HG02981 (cell line): ENCODE results near the gene CCDC88C.
A peak's percentile ranks its signal among the peaks of the same experiment; 100 is the strongest.
"Not testable (repeated sequence)": the region's sequence is repeated elsewhere in the genome, so short reads cannot be mapped to it uniquely, and the experiment has no call there.

Source experiments
- ATAC-seq: cut with Tn5 transposase; IDR thresholded peaks from one replicate; pipeline ENCODE4 v1.9.1; 2021; ENCODE audit warnings: mild to moderate bottlenecking, moderate library complexity; ENCODE audit not compliant: unreplicated experiment

CCDC88C gene

GRCh38 chr14:91418387-91419043 lies 895 bp upstream of the CCDC88C start:
- ATAC-seq = no peak

- ATAC-seq = peak; percentile 23
Observed at GRCh38 chr14:91417983-91418386, 365 bp upstream of the CCDC88C start.

- ATAC-seq = no peak
Observed at GRCh38 chr14:91416744-91417119, 888 bp downstream of the CCDC88C start.

GRCh38 chr14:91415794-91416743 lies 1.6 kb downstream of the CCDC88C start:
- peak; percentile 54 for ATAC-seq

GRCh38 chr14:91414475-91414833 lies 3.2 kb downstream of the CCDC88C start:
- no peak for ATAC-seq

- no peak for ATAC-seq
Observed at GRCh38 chr14:91413547-91414474, 3.8 kb downstream of the CCDC88C start.

GRCh38 chr14:91412939-91413338 lies 4.7 kb downstream of the CCDC88C start:
- no peak for ATAC-seq

- ATAC-seq = no peak
Observed at GRCh38 chr14:91410771-91411536, 6.7 kb downstream of the CCDC88C start.

- no peak for ATAC-seq
Observed at GRCh38 chr14:91409928-91410718, 7.5 kb downstream of the CCDC88C start.

GRCh38 chr14:91409240-91409639 lies 8.4 kb downstream of the CCDC88C start:
- ATAC-seq = not testable (repeated sequence)

GRCh38 chr14:91406982-91407381 lies 10.6 kb downstream of the CCDC88C start:
- no peak for ATAC-seq

GRCh38 chr14:91406451-91406850 lies 11.2 kb downstream of the CCDC88C start:
- ATAC-seq = no peak

- no peak for ATAC-seq
Observed at GRCh38 chr14:91405724-91406435, 11.7 kb downstream of the CCDC88C start.

GRCh38 chr14:91405241-91405721 lies 12.3 kb downstream of the CCDC88C start:
- ATAC-seq = no peak

GRCh38 chr14:91402771-91403600 lies 14.6 kb downstream of the CCDC88C start:
- no peak for ATAC-seq

- ATAC-seq = no peak
Observed at GRCh38 chr14:91402348-91402747, 15.3 kb downstream of the CCDC88C start.

- no peak for ATAC-seq
Observed at GRCh38 chr14:91401751-91402150, 15.9 kb downstream of the CCDC88C start.

- no peak for ATAC-seq
Observed at GRCh38 chr14:91400696-91401095, 16.9 kb downstream of the CCDC88C start.
